SK-N-SH (cell line): ENCODE data around the gene MSL1. TPM values are rescaled to one million over a fixed set of nuclear protein-coding genes. Genes with fewer than 3 reads are reported as not detected.

ENCODE experiments used
- CTCF ChIA-PET: fragments of 300-600, 350-600 bp; formaldehyde crosslinking; extraction: SDS; loops from one replicate; lab custom pipeline; 2021; lab: Yijun Ruan, JAX
- POLR2A ChIA-PET: fragments of 350-600 bp; sonication (Branson Sonifier 250); formaldehyde crosslinking; extraction: SDS; loops from one replicate; lab custom pipeline; 2020; ENCODE audit warnings: antibody characterized with exemption, inconsistent platforms; lab: Yijun Ruan, JAX
- DNase-seq: peaks from one replicate; pipeline ENCODE4 v3.0.0; 2012
- H2AFZ ChIP-seq: fragments of 200-600 bp; sonication (generic); 2 replicates; pipeline ENCODE4 v1.8.1; 2016; ENCODE audit warnings: antibody characterized with exemption, mild to moderate bottlenecking, low read depth
- H3F3A ChIP-seq: fragments of 200-600 bp; sonication (generic); replicated peaks from 2 replicates; pipeline ENCODE3; 2016; ENCODE audit warnings: antibody characterized with exemption, mild to moderate bottlenecking; ENCODE audit not compliant: insufficient read depth
- H3K27ac ChIP-seq, 2 experiments: fragments of 200-500 bp in 1 of 2; fragments of 200-600 bp in 1 of 2; sonication (Bioruptor generic) in 1 of 2; sonication (generic), shearing (Covaris generic) in 1 of 2; 2 replicates each; pipeline versions ENCODE4 v1.5.1 to v1.6.1; 2014 to 2016; ENCODE audit warnings: low read depth in 2 of 2, inconsistent platforms in 1 of 2, low read length in 1 of 2, mild to moderate bottlenecking in 1 of 2, mixed read lengths in 1 of 2
- H3K27me3 ChIP-seq: fragments of 200-600 bp; sonication (generic), shearing (Covaris generic); 2 replicates; pipeline ENCODE4 v1.6.1; 2016; ENCODE audit warnings: mixed run types; ENCODE audit not compliant: insufficient read depth
- H3K36me3 ChIP-seq, 2 experiments: fragments of 200-500 bp in 1 of 2; fragments of 200-600 bp in 1 of 2; sonication (Bioruptor generic) in 1 of 2; sonication (generic) in 1 of 2; replicated peaks in 1 of 2; 2 replicates each; pipeline versions ENCODE3 to v1.5.1; 2014 to 2016; ENCODE audit warnings: low read length in 1 of 2, mild to moderate bottlenecking in 1 of 2; ENCODE audit not compliant: insufficient read depth in 2 of 2, control insufficient read depth in 1 of 2
- H3K4me1 ChIP-seq, 2 experiments: fragments of 200-500 bp in 1 of 2; fragments of 200-600 bp in 1 of 2; sonication (Bioruptor generic) in 1 of 2; sonication (generic), shearing (Covaris generic) in 1 of 2; 2 replicates each; pipeline versions ENCODE4 v1.5.1 to v1.6.1; 2014 to 2016; ENCODE audit warnings: low read depth in 1 of 2, low read length in 1 of 2, mixed run types in 1 of 2; ENCODE audit not compliant: insufficient read depth in 2 of 2, control insufficient read depth in 1 of 2
- H3K4me2 ChIP-seq: fragments of 200-600 bp; sonication (generic), shearing (Covaris generic); 2 replicates; pipeline ENCODE4 v1.6.1; 2017; ENCODE audit warnings: mixed run types
- H3K4me3 ChIP-seq, 2 experiments: fragments of 200-500 bp in 1 of 2; fragments of 200-600 bp in 1 of 2; sonication (Bioruptor generic) in 1 of 2; sonication (generic), shearing (Covaris generic) in 1 of 2; 2 replicates each; pipeline versions ENCODE4 v1.5.1 to v1.8.1; 2014 to 2016; ENCODE audit warnings: low read depth in 2 of 2, inconsistent platforms in 1 of 2, low read length in 1 of 2, mild to moderate bottlenecking in 1 of 2, mixed read lengths in 1 of 2, moderate library complexity in 1 of 2
- H3K79me2 ChIP-seq: fragments of 200-600 bp; sonication (generic); 2 replicates; pipeline ENCODE4 v1.8.1; 2017; ENCODE audit warnings: mild to moderate bottlenecking; ENCODE audit not compliant: insufficient read depth
- H3K9ac ChIP-seq: fragments of 200-600 bp; sonication (generic); 2 replicates; pipeline ENCODE4 v1.6.1; 2017; ENCODE audit warnings: mixed run types
- H3K9me2 ChIP-seq: fragments of 200-600 bp; sonication (generic); 2 replicates; pipeline ENCODE4 v1.6.1; 2017; ENCODE audit warnings: mixed run types
- H3K9me3 ChIP-seq: fragments of 200-600 bp; sonication (generic); 2 replicates; pipeline ENCODE4 v1.6.1; 2017; ENCODE audit warnings: mixed run types, mild to moderate bottlenecking, moderate library complexity
- H4K20me1 ChIP-seq: fragments of 200-600 bp; sonication (generic); 2 replicates; pipeline ENCODE4 v1.6.1; 2017; ENCODE audit warnings: mild to moderate bottlenecking, mixed run types; ENCODE audit not compliant: insufficient read depth
- CHD2 ChIP-seq: fragments of 150-350 bp; IDR thresholded peaks from 2 replicates; pipeline ENCODE4 v1.6.1; 2018; ENCODE audit warnings: low read length; ENCODE audit not compliant: partially characterized antibody
- ELF1 ChIP-seq: IDR thresholded peaks from 2 replicates; pipeline ENCODE4 v1.4.0; 2012
- FOSL2 ChIP-seq: IDR thresholded peaks from 2 replicates; pipeline ENCODE4 v1.4.0; 2012; ENCODE audit warnings: low read depth, mild to moderate bottlenecking, moderate library complexity, borderline replicate concordance
- FOXJ3 ChIP-seq: sonication (generic); formaldehyde crosslinking; IDR thresholded peaks from 2 replicates; pipeline ENCODE4 v1.5.1; 2020; ENCODE audit warnings: mild to moderate bottlenecking, missing genetic modification reagents
- FOXM1 ChIP-seq: IDR thresholded peaks from 2 replicates; pipeline ENCODE4 v1.4.0; 2012; ENCODE audit warnings: low read depth, mild to moderate bottlenecking
- GATA2 ChIP-seq: sonication (generic); formaldehyde crosslinking; IDR thresholded peaks from 2 replicates; pipeline ENCODE4 v1.5.0; 2020; ENCODE audit warnings: mild to moderate bottlenecking, missing genetic modification reagents
- MEF2A ChIP-seq: IDR thresholded peaks from 2 replicates; pipeline ENCODE4 v1.4.0; 2012; ENCODE audit warnings: low read depth, borderline replicate concordance
- NFIC ChIP-seq: IDR thresholded peaks from 2 replicates; pipeline ENCODE4 v1.4.0; 2012; ENCODE audit warnings: borderline replicate concordance
- RXRA ChIP-seq: IDR thresholded peaks from 2 replicates; pipeline ENCODE4 v1.4.0; 2012; ENCODE audit warnings: low read depth, mild to moderate bottlenecking, borderline replicate concordance
- SMC3 ChIP-seq: IDR thresholded peaks from 2 replicates; pipeline ENCODE4 v1.6.1; 2012; ENCODE audit warnings: low read depth, low read length, improper control_type of control experiment
- TEAD4 ChIP-seq: IDR thresholded peaks from 2 replicates; pipeline ENCODE4 v1.4.0; 2012; ENCODE audit warnings: mild to moderate bottlenecking, borderline replicate concordance; ENCODE audit not compliant: insufficient read depth
- YY1 ChIP-seq: IDR thresholded peaks from 2 replicates; pipeline ENCODE4 v1.4.0; 2012; ENCODE audit warnings: low read depth, mild to moderate bottlenecking
- WGBS: methylation state at CpG from one replicate; pipeline ENCODE4 v1.1.6; 2017; ENCODE audit warnings: low lambda C conversion rate; 5-methylcytosine and 5-hydroxymethylcytosine counted together
- polyA plus RNA-seq, 3 experiments: library from polyadenylated mRNA; depleted of rRNA; stranded (reverse); fragments of >200 nt; gene quantifications; 2 replicates each; pipeline ENCODE4 v1.2.3, GENCODE V29; 2012
- TF ChIP-seq, protein P1 (sequence below): fragments of 150-350 bp; IDR thresholded peaks from 2 replicates; pipeline ENCODE4 v1.6.1; 2016; ENCODE audit warnings: mild to moderate bottlenecking, low read depth, low read length
- TF ChIP-seq, protein P2 (sequence below): fragments of 150-350 bp; IDR thresholded peaks from 2 replicates; pipeline ENCODE4 v1.6.1; 2017; ENCODE audit warnings: antibody characterized with exemption, low read length, low read depth, borderline replicate concordance
- TF ChIP-seq, protein P3 (sequence below): IDR thresholded peaks from 2 replicates; pipeline ENCODE4 v1.4.0; 2012; ENCODE audit warnings: low read depth, borderline replicate concordance
- TF ChIP-seq, protein P4 (sequence below): IDR thresholded peaks from 2 replicates; pipeline ENCODE4; 2012
- TF ChIP-seq, protein P5 (sequence below): fragments of 200-600 bp; sonication (generic); IDR thresholded peaks from 2 replicates; pipeline ENCODE4 v1.6.1; 2017; ENCODE audit warnings: antibody characterized with exemption, mild to moderate bottlenecking, moderate library complexity

MSL1 gene
- polyA plus RNA-seq, 1 of the 3 experiments (the other 2 are of a cell fraction) = 30.2 TPM

DNA sequence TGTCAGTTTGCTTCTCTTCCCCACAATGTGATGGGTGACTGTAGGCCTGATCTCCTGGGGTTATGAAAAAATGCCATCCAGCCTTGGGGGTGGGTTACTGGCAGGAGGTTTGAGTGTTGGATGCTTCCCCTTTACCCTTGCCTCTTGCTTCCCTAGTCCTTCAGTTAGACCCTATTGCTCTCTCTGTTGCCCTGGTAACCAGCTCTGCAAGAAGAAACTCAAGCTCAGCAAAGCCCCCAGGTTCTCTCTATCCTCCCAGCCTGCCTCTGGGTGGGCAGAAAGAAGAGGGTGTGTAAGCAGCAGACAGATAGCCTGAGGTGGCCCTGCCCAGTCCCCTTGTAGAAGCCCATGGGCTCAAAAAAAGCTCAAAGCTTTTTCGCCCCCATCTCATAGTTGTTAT lies 52.7 kb downstream of the MSL1 start:
- no peak for DNase-seq
- H4K20me1 ChIP-seq = no peaks in the 10 kb centered on the region
- no peaks in the 10 kb centered on the region for H3K9me2 ChIP-seq
- POLR2A ChIA-PET = interaction anchor here (1.0 to 1.1 kb wide), 2 partner anchors 18 to 31 kb away, joined by 3 to 5 read pairs; no protein-coding TSS in a partner anchor
- WGBS = 93% methylated on average over 1 of the region's 1 CpG
- H3K4me3 ChIP-seq = no peak overlapping the region
- peaks cover 27 to 44% of the 10 kb centered on the region in 2 experiments for H3K36me3 ChIP-seq
- no peak overlapping the region for H3K9ac ChIP-seq
- H3F3A ChIP-seq = peaks cover 13% of the 10 kb centered on the region
- H3K9me3 ChIP-seq = no peaks in the 10 kb centered on the region
- H3K79me2 ChIP-seq = no peaks in the 10 kb centered on the region
- H3K4me1 ChIP-seq = peaks cover 2 to 17% of the 10 kb centered on the region in 2 experiments; a peak in 1 of 4 replicates
- no peak overlapping the region for H2AFZ ChIP-seq
- no peak for TF ChIP-seq YY1
- TF ChIP-seq NFIC = no peak
- no peak for TF ChIP-seq FOXJ3
- TF ChIP-seq, protein P1, sequence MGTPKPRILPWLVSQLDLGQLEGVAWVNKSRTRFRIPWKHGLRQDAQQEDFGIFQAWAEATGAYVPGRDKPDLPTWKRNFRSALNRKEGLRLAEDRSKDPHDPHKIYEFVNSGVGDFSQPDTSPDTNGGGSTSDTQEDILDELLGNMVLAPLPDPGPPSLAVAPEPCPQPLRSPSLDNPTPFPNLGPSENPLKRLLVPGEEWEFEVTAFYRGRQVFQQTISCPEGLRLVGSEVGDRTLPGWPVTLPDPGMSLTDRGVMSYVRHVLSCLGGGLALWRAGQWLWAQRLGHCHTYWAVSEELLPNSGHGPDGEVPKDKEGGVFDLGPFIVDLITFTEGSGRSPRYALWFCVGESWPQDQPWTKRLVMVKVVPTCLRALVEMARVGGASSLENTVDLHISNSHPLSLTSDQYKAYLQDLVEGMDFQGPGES = no peak
- TF ChIP-seq CHD2 = no peak
- TF ChIP-seq RXRA = no peak
- TF ChIP-seq FOSL2 = no peak
- TF ChIP-seq FOXM1 = no peak
- no peak for TF ChIP-seq SMC3
- no peak for TF ChIP-seq TEAD4
- TF ChIP-seq, protein P2, sequence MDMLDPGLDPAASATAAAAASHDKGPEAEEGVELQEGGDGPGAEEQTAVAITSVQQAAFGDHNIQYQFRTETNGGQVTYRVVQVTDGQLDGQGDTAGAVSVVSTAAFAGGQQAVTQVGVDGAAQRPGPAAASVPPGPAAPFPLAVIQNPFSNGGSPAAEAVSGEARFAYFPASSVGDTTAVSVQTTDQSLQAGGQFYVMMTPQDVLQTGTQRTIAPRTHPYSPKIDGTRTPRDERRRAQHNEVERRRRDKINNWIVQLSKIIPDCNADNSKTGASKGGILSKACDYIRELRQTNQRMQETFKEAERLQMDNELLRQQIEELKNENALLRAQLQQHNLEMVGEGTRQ = no peak
- TF ChIP-seq, protein P3, sequence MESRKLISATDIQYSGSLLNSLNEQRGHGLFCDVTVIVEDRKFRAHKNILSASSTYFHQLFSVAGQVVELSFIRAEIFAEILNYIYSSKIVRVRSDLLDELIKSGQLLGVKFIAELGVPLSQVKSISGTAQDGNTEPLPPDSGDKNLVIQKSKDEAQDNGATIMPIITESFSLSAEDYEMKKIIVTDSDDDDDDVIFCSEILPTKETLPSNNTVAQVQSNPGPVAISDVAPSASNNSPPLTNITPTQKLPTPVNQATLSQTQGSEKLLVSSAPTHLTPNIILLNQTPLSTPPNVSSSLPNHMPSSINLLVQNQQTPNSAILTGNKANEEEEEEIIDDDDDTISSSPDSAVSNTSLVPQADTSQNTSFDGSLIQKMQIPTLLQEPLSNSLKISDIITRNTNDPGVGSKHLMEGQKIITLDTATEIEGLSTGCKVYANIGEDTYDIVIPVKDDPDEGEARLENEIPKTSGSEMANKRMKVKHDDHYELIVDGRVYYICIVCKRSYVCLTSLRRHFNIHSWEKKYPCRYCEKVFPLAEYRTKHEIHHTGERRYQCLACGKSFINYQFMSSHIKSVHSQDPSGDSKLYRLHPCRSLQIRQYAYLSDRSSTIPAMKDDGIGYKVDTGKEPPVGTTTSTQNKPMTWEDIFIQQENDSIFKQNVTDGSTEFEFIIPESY = no peak
- no peak for TF ChIP-seq MEF2A
- TF ChIP-seq, protein P4, sequence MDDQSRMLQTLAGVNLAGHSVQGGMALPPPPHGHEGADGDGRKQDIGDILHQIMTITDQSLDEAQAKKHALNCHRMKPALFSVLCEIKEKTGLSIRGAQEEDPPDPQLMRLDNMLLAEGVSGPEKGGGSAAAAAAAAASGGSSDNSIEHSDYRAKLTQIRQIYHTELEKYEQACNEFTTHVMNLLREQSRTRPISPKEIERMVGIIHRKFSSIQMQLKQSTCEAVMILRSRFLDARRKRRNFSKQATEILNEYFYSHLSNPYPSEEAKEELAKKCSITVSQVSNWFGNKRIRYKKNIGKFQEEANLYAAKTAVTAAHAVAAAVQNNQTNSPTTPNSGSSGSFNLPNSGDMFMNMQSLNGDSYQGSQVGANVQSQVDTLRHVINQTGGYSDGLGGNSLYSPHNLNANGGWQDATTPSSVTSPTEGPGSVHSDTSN = no peak
- no peak for TF ChIP-seq GATA2 (CRISPR knock-in tag)
- TF ChIP-seq ELF1 = no peak
- TF ChIP-seq, protein P5, sequence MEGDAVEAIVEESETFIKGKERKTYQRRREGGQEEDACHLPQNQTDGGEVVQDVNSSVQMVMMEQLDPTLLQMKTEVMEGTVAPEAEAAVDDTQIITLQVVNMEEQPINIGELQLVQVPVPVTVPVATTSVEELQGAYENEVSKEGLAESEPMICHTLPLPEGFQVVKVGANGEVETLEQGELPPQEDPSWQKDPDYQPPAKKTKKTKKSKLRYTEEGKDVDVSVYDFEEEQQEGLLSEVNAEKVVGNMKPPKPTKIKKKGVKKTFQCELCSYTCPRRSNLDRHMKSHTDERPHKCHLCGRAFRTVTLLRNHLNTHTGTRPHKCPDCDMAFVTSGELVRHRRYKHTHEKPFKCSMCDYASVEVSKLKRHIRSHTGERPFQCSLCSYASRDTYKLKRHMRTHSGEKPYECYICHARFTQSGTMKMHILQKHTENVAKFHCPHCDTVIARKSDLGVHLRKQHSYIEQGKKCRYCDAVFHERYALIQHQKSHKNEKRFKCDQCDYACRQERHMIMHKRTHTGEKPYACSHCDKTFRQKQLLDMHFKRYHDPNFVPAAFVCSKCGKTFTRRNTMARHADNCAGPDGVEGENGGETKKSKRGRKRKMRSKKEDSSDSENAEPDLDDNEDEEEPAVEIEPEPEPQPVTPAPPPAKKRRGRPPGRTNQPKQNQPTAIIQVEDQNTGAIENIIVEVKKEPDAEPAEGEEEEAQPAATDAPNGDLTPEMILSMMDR = no peak
- no peak overlapping the region for H3K27ac ChIP-seq
- no peak overlapping the region for H3K4me2 ChIP-seq
- H3K27me3 ChIP-seq = no peaks in the 10 kb centered on the region
- CTCF ChIA-PET = interaction anchor here (1.0 to 10.6 kb wide), 4 partner anchors 16 to 161 kb away, joined by 3 to 94 read pairs (median 24); no protein-coding TSS in a partner anchor
